Ishikawa (cell line): ENCODE data around the gene EEF1AKMT3.

ENCODE experiments used
- CEBPB ChIP-seq: IDR thresholded peaks from 2 replicates; pipeline ENCODE4 v1.6.1; 2012
- CREB1 ChIP-seq: IDR thresholded peaks from 2 replicates; pipeline ENCODE4 v1.6.1; 2012; ENCODE audit warnings: low read depth
- EGR1 ChIP-seq: IDR thresholded peaks from 2 replicates; pipeline ENCODE4 v1.6.1; 2012
- EP300 ChIP-seq: IDR thresholded peaks from 2 replicates; pipeline ENCODE4 v1.6.1; 2012; ENCODE audit warnings: borderline replicate concordance
- FOXM1 ChIP-seq: IDR thresholded peaks from 2 replicates; pipeline ENCODE4 v1.6.1; 2012; ENCODE audit warnings: low read depth, borderline replicate concordance
- NFIC ChIP-seq: IDR thresholded peaks from 2 replicates; pipeline ENCODE4 v1.6.1; 2012
- RAD21 ChIP-seq: IDR thresholded peaks from 2 replicates; pipeline ENCODE4 v1.6.1; 2012; ENCODE audit warnings: low read depth
- TAF1 ChIP-seq: IDR thresholded peaks from 2 replicates; pipeline ENCODE4 v1.6.1; 2012; ENCODE audit warnings: low read depth, mild to moderate bottlenecking
- TCF12 ChIP-seq: IDR thresholded peaks from 2 replicates; pipeline ENCODE4 v1.6.1; 2012; ENCODE audit warnings: low read depth
- TEAD4 ChIP-seq: IDR thresholded peaks from 2 replicates; pipeline ENCODE4 v1.6.1; 2012
- YY1 ChIP-seq: IDR thresholded peaks from 2 replicates; pipeline ENCODE4 v1.6.1; 2012; ENCODE audit warnings: low read depth
- ZBTB7A ChIP-seq: IDR thresholded peaks from 2 replicates; pipeline ENCODE4 v1.6.1; 2012; ENCODE audit warnings: low read depth
- TF ChIP-seq, protein P1 (sequence below): IDR thresholded peaks from 2 replicates; pipeline ENCODE4 v1.6.1; 2012; ENCODE audit warnings: low read depth, mild to moderate bottlenecking
- TF ChIP-seq, protein P2 (sequence below): IDR thresholded peaks from 2 replicates; pipeline ENCODE4 v1.6.1; 2012
- TF ChIP-seq, protein P3 (sequence below): IDR thresholded peaks from 2 replicates; pipeline ENCODE4 v1.6.1; 2012

Gene EEF1AKMT3

DNA sequence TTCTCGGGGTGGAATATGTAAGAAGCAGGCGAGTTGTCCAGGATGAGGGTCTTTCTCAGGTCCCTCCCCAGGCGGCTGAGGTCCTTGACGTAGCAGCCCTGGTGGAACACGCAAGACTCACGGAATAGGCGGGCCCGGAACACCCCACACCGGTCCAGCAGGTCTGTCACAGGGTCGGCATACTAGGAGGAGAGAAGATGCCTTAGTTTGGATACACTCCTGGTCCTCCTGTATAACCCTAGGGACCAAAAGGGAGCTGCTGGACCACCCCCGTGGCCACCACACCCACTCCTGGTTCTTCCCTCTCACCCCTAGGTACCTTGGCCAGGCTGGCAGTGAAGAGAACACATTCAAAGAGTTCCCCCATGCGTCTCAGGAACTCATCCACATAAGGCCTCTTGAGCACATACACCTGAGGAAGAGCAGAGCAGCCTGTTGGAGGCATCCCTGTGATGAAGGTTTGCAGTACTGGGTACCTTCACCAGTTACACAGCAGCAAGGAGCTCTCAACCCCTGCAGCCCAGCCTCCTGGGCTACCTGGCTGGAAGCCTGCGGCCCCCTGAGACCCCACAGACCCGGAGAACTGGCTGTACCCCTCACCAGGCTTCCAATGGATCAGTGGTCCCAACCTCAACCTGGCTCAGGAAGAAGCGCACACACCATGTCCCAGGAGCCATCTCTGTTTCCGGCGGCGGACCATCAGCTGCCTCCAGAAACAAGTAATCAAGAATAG, 51.7 kb downstream of the EEF1AKMT3 start:
- TF ChIP-seq TEAD4 (no peak), TAF1 (no peak), YY1 (no peak), NFIC (no peak), RAD21 (no peak), EGR1 (no peak), EP300 (no peak), ZBTB7A (no peak), CEBPB (no peak), TCF12 (no peak), FOXM1 (no peak), CREB1 (no peak)
- TF ChIP-seq, protein P1, sequence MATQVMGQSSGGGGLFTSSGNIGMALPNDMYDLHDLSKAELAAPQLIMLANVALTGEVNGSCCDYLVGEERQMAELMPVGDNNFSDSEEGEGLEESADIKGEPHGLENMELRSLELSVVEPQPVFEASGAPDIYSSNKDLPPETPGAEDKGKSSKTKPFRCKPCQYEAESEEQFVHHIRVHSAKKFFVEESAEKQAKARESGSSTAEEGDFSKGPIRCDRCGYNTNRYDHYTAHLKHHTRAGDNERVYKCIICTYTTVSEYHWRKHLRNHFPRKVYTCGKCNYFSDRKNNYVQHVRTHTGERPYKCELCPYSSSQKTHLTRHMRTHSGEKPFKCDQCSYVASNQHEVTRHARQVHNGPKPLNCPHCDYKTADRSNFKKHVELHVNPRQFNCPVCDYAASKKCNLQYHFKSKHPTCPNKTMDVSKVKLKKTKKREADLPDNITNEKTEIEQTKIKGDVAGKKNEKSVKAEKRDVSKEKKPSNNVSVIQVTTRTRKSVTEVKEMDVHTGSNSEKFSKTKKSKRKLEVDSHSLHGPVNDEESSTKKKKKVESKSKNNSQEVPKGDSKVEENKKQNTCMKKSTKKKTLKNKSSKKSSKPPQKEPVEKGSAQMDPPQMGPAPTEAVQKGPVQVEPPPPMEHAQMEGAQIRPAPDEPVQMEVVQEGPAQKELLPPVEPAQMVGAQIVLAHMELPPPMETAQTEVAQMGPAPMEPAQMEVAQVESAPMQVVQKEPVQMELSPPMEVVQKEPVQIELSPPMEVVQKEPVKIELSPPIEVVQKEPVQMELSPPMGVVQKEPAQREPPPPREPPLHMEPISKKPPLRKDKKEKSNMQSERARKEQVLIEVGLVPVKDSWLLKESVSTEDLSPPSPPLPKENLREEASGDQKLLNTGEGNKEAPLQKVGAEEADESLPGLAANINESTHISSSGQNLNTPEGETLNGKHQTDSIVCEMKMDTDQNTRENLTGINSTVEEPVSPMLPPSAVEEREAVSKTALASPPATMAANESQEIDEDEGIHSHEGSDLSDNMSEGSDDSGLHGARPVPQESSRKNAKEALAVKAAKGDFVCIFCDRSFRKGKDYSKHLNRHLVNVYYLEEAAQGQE: no peak
- TF ChIP-seq, protein P2, sequence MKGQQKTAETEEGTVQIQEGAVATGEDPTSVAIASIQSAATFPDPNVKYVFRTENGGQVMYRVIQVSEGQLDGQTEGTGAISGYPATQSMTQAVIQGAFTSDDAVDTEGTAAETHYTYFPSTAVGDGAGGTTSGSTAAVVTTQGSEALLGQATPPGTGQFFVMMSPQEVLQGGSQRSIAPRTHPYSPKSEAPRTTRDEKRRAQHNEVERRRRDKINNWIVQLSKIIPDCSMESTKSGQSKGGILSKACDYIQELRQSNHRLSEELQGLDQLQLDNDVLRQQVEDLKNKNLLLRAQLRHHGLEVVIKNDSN: no peak
- TF ChIP-seq, protein P3, sequence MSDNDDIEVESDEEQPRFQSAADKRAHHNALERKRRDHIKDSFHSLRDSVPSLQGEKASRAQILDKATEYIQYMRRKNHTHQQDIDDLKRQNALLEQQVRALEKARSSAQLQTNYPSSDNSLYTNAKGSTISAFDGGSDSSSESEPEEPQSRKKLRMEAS: no peak

DNA sequence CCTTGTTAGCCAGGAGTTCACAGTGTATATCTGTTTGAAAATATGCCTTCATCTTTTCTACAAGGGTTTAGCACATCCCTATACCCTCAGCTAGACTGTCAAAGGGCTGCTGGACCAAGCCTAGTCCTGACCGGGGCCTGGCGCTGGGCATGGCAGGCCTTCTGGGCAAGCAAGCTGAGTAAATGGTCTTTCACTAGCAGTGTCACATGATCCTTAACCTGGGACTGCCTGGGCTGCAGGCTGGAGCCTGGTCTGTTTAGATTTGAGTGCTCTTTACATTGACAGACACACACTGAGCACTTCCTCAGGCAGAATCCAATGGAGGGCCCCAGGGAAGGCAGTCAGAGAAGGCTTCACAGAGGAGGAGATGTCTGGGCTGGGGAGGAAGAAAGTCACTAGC, 53.0 kb downstream of the EEF1AKMT3 start:
- TF ChIP-seq, protein P1: no peak

DNA sequence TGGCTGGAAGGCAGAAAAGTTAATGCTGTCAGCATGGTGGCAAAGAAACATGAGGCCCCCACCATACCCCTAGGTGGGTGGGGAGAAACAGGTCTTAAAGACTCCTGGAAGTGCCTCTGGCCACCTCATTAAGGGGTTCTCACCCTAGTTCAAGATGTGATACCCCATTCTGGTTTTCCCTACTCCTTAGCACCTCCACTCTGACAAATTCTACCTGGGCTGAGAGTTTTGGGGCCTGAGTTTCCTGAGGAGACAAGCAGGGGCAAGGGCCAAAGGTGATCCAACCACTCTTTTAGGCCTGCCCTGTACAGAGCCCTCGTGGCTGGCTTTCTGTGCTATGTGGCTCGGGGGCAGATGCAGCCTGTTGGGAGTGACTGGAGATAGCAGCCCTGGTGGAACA, 54.0 kb downstream of the EEF1AKMT3 start:
- TF ChIP-seq, protein P3: no peak
- TF ChIP-seq FOXM1: no peak
- no peak for TF ChIP-seq YY1
- TF ChIP-seq TCF12: no peak
- no peak for TF ChIP-seq RAD21
- no peak for TF ChIP-seq CEBPB
- TF ChIP-seq TAF1: no peak
- TF ChIP-seq EP300: no peak
- no peak for TF ChIP-seq EGR1
- no peak for TF ChIP-seq CREB1
- TF ChIP-seq, protein P1: no peak
- TF ChIP-seq, protein P2: no peak
- TF ChIP-seq ZBTB7A: no peak
- no peak for TF ChIP-seq TEAD4
- TF ChIP-seq NFIC: no peak

DNA sequence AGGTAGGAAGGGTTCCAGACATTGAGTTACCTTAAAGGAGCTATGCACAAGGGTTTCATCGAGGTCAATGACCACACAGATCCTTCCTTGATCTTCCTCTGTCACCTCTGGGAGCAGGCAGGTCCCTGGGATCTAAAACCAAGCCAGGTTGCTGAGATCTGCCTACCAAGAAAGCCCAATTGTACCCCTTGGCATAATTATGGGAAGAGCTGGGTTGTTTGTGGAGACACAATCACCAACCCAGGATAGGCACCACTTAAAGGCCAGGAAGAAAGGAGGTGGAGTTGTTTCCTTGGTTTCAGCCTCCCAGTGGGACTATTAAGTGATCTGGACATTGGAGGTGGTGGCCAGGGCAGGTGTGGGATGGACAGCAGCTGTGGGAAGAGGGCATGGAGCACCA, 54.6 kb downstream of the EEF1AKMT3 start:
- TF ChIP-seq EGR1 (no peak), TCF12 (no peak), YY1 (no peak), TAF1 (no peak), CREB1 (no peak), TEAD4 (no peak), NFIC (no peak), CEBPB (no peak), RAD21 (no peak), ZBTB7A (no peak)
- TF ChIP-seq, protein P2: no peak
- TF ChIP-seq, protein P1: no peak
- TF ChIP-seq, protein P3: no peak
